ENCODE results near the gene CLSTN2.

The CLSTN2 gene

GRCh38 chr3:140007911-140008869, 73.2 kb downstream of the CLSTN2 start:
- no peak for DNase-seq

- no peak for DNase-seq
Measured at GRCh38 chr3:140010391-140010790, 75.4 kb downstream of the CLSTN2 start.

GRCh38 chr3:140011086-140011485, 76.1 kb downstream of the CLSTN2 start:
- no peak for DNase-seq

- no peak for DNase-seq
Measured at GRCh38 chr3:140011611-140012277, 76.8 kb downstream of the CLSTN2 start.

GRCh38 chr3:140013220-140013619, 78.2 kb downstream of the CLSTN2 start:
- DNase-seq = no peak

- no peak for DNase-seq
Measured at GRCh38 chr3:140014831-140015495, 80.0 kb downstream of the CLSTN2 start.

- no peak for DNase-seq
Measured at GRCh38 chr3:140015741-140016140, 80.8 kb downstream of the CLSTN2 start.

GRCh38 chr3:140018556-140018955, 83.6 kb downstream of the CLSTN2 start:
- DNase-seq = no peak

- DNase-seq = no peak
Measured at GRCh38 chr3:140019946-140020345, 85.0 kb downstream of the CLSTN2 start.

- no peak for DNase-seq
Measured at GRCh38 chr3:140020541-140020940, 85.6 kb downstream of the CLSTN2 start.

- DNase-seq = no peak
Measured at GRCh38 chr3:140021269-140021668, 86.3 kb downstream of the CLSTN2 start.

GRCh38 chr3:140022066-140022770, 87.2 kb downstream of the CLSTN2 start:
- no peak for DNase-seq

GRCh38 chr3:140023616-140024530, 88.9 kb downstream of the CLSTN2 start:
- no peak for DNase-seq

- DNase-seq = no peak
Measured at GRCh38 chr3:140031170-140031569, 96.2 kb downstream of the CLSTN2 start.

GRCh38 chr3:140034058-140034457, 99.1 kb downstream of the CLSTN2 start:
- no peak for DNase-seq

- DNase-seq = no peak
Measured at GRCh38 chr3:140035871-140036270, 100.9 kb downstream of the CLSTN2 start.

- no peak for DNase-seq
Measured at GRCh38 chr3:140050396-140050795, 115.4 kb downstream of the CLSTN2 start.

GRCh38 chr3:140051019-140051957, 116.3 kb downstream of the CLSTN2 start:
- DNase-seq = no peak

- DNase-seq = no peak
Measured at GRCh38 chr3:140052771-140053702, 118.1 kb downstream of the CLSTN2 start.
